ENCODE measurements around the gene STPG4.

The STPG4 gene

DNA sequence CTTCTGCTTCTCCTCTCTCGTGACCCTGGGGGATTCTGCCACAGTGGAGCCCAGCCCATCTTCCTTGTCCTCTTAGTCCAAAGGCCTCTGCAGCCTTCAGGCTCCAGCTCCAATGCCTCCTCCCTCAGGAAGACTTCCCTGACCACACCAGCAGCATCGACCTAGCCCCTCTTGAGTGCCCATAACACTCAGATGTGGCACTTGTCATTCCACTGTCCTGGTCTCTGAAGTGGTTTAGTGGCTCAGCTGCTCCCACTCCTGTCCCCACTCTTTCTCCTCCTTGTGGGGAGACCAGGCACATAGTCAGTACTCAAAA is 97.5 kb downstream of the STPG4 start:
- no peak overlapping the region for H3K4me3 ChIP-seq (ENCODE audit: low read depth, low read length)

DNA sequence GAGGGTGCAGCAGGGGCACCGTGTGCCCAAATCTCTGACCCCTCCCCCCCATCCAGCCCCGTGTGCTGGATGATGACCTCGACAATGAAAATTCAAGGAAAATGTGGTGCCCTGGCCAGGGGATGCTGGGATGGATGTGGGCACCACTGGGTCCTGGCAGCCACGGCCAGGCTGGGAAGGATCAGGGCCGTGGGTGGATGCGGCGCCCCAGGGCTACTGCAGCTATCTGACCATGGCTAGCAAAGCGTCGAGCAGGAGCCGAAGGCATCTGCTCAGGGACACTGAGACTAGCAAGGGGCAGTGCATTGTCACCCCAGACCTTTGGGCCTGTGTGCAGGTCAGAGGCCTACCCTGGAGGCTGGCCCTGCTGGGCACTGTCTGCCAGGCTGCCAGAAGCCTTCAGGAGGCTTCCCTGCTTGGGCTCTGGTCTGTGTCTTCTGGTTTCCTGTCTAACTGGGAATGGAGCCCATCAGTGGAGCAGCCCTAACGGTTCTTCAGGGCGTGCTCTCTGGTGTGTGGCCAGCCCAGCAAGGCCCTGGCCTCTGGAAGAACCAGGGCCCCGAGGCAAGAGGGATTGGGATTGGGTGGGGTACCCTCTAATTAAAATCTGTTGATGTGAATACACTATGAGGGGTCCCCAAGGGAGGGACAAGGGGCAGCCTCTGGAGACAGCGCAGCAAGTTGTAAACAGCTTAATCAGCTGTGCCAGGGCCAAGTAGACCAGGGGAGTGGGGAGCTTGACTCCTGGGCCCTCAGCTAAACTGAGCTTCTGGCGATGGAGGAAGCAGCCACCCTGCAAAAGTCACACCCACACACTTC is 98.0 kb downstream of the STPG4 start:
- H3K4me3 ChIP-seq (ENCODE audit: low read depth, low read length), result no peak overlapping the region

DNA sequence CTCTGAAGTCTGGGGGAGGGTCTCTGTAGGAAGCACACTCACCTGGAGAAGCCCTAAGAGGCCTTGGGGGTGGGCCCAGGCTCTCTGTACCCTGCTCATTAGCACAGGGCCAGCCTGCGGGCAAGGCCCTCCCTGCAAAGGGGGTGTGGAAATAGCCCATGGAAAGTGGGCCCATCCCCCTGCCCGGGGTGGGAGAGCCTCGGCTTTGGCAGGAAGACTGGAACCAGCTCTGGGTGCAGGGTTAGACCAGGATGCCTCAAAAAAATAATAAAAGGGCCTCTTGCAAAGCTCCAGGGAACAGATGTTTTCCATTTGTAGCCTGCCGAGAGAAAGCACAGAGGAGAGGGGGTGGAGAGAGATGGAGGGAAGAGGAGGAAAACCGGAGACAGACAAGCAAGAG is 98.7 kb downstream of the STPG4 start:
- H3K4me3 ChIP-seq (ENCODE audit: low read depth, low read length), result no peak overlapping the region

DNA sequence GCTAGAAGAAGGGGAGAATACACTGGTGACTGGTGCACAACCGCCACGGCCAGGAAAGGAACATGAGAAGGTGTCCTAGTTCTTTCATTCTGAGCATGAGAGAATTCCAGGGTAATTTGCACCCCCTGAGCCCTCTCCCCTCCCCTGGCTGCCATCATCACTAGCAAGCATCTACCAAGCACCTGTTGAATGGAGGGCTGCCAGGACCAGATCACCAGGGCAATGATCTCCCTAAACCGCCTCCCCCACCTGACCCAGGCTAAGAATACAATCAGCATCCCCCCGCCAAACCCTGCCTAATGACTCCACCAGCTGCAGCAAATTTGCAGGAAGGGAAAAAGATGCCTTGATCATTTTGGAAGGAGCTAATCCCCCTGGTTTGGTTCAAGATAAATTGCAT is 100.2 kb downstream of the STPG4 start:
- no peak overlapping the region for H3K4me3 ChIP-seq (ENCODE audit: low read depth, low read length)

DNA sequence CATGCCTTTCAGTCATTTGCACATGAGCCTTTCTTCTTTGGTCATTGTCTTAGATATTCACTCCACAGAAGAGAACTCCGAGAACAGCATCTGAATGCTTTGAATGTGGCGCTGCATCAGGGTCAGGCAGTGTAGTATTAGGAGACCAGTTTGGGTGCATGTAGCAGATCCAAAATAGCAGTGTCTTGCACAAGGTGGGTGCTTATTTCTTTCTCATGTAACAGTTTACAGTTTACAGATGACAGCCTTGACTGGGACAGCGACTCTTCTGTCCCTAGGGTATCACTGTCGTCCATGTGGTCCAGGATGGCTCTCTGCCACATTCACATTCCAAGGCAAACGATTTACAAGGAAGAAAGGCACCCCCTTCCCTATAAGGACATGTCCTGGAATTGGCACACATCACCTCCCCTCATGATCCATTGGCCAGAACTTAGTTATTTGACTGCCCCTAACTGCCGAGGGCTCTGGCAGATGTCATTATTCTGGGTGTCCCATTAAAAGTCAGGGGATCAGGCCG is 101.0 kb downstream of the STPG4 start:
- H3K4me3 ChIP-seq (ENCODE audit: low read depth, low read length), result no peak overlapping the region

DNA sequence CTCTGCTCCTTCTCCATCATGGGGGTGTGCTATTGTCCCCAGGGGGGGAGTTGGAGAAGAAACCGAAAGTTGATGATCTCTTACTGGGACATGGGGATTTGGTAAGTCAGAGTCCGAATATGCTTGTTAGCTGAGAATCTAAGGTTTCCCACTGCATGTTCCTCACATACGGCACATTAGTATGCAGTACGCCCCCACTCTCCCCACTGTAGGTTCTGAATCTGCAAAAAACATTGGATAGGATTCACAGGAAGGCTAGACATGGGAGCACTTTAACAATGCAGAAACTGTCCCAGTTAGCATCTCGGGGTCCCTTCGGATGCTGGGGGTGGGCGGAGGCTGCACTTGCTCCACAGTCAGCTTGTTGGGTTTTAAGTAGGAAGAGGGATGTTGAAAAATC is 102.3 kb downstream of the STPG4 start:
- H3K4me3 ChIP-seq (ENCODE audit: low read depth, low read length), result no peak overlapping the region

DNA sequence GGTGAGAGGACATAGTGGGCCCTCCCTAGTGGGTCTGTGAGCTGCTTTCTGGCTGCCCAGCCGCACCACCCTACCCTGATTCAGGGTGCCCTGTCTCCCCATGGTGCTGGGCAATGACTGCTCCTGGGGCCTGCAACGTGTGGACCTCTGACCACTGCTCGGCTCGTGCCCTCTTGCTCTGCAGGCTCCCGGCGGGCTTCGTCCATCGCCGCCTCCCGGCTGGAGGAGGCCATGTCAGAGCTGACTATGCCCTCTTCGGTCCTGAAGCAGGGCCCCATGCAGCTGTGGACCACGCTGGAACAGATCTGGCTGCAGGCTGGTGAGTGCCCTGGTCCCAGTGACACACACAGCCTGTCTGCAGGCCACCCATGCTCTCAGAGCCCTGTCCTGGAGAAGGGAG is 103.5 kb downstream of the STPG4 start:
- no peak overlapping the region for H3K4me3 ChIP-seq (ENCODE audit: low read depth, low read length)

DNA sequence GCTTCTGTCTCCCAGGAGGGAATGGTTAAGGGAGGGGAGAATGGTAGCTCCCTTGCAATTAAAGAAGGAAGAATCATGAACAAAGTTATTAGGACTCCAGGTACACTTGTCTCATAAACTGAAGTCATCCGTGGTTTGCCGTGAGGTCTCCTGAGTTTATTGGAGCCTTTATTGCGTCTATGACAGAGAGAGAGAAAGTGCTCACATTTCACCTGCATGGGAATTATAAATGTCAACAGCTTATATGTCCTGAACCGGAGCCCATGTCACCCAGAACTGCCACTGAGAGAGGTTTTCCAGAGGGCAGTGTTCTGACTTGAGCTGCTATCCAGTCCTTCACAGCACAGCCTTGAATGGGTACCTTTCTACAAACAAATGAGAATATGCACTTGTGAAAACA is 104.3 kb downstream of the STPG4 start:
- H3K4me3 ChIP-seq (ENCODE audit: low read depth, low read length), result no peak overlapping the region

DNA sequence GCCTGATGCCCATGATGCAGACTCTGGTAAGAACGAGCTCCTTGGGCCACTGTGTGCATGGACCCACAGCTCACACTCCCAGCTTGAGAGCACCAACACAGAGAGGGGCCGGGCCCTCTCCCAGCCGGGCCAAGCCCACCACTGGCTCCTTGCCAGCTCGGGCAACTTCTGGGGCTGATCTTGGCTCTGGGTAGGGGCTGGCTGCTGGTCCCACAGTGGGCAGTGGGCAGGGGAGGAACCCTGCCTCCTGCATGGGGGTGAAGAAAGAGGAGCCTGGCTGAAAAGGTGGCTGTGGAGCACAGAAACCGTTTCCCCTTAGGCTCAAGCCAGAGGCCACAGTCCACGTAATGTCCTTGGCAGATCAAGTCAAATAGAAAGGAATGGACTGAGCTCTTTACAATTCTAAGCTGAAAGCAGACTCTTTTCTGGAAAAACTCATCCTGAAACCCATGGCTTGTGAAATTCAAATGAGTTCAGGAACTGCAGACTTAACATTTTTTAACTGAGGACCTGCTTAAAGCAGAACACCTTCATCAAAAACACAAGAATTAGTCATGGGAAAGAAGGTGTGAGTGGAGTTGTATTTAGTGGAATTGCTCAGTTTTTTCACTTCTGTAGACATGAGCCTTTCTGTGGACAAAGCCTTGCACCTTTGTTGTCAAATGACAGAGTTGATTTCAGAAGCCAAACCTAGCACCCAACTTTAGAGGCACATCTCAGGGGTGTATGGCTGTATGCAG is 104.9 kb downstream of the STPG4 start:
- no peak overlapping the region for H3K4me3 ChIP-seq (ENCODE audit: low read depth, low read length)

DNA sequence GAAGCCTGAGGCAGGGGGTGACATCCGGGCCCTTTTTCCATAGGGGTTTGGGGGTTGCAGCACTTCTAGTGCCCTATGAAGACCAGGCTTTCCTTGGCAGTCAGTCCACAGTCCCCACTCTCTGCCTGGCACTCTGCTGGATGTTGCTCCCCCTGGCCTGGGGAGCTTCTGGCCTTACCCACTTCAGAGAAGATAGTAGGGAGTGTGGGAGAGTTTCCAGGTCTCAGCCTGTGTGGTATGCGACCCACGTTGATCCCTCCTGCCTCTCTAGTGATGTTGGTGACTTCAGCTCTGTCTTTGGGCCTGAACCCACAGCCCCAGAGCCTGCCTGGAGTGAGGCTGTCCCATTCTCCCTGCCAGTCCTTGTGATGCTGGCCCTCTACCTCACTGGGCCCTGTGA is 105.6 kb downstream of the STPG4 start:
- no peak overlapping the region for H3K4me3 ChIP-seq (ENCODE audit: low read depth, low read length)

DNA sequence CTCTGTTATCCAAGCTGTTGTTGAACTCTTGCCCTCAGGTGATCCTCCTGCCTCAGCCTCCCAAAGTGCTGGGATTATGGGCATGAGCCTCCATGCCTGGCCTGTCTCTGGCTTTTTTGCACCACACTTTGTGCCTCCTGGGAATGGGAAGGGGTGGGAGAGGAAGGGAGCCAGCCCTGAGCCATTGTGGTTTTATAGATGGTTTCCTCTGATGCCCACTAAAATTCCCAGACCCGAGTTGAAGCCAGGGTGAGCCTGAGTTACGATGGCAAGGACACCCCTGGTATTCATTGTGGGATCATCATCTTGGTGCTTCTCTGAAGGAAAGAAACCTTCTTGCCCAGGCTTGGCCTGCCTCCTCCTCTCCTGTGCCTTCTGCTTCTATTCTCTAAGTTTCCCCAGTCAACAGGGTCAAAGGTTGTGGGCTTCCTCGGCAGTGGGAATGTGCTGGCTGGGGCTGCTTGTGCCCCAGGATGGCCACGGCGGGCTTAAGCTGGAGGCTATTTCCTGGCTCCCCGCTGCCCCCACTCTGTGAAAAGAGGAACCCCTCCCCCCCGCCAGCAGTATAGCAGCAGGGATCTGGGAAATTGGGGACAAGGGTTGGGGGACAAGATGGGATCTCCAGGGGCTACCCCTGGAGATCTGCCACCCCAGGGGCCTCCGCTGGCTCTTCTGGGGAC is 106.2 kb downstream of the STPG4 start:
- no peak overlapping the region for H3K4me3 ChIP-seq (ENCODE audit: low read depth, low read length)

DNA sequence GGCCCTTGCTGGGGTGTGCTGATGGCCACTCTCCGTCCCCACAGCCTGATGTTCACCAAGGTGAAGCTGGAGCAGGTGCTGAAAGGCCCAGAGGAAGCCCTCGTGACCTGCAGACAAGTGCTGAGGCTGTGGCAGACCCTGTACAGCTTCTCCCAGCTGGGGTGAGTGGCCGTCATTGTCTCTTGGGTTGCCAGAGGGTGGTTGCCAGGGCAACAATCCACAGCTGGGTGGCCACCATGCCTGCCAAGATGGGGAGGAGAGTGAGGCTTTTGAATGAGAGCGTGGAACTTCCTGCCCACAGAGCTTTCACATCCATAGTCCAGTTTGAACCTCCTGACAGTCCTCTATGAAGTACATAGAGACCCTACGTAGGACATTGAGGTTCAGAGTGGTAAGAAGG is 108.8 kb downstream of the STPG4 start:
- H3K4me3 ChIP-seq (ENCODE audit: low read depth, low read length), result no peak overlapping the region

DNA sequence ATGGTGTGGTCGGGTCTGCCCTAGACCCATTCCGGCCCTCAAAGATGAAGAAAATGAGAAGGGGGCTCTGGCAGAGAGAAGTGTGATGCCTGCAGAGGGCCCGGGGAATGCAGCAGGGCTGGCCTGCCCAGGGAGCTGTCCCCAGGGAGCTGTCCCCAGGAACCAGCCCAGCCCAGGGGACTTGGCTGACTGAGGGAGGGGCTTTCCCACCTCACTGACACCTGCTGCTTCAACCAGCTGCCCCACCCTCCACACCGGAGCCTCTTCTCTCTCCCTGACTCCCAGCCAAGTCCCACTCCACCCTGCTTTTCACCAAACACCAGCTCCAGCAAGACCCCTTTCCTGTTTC is 111.2 kb downstream of the STPG4 start:
- H3K4me3 ChIP-seq (ENCODE audit: low read depth, low read length), result no peak overlapping the region

DNA sequence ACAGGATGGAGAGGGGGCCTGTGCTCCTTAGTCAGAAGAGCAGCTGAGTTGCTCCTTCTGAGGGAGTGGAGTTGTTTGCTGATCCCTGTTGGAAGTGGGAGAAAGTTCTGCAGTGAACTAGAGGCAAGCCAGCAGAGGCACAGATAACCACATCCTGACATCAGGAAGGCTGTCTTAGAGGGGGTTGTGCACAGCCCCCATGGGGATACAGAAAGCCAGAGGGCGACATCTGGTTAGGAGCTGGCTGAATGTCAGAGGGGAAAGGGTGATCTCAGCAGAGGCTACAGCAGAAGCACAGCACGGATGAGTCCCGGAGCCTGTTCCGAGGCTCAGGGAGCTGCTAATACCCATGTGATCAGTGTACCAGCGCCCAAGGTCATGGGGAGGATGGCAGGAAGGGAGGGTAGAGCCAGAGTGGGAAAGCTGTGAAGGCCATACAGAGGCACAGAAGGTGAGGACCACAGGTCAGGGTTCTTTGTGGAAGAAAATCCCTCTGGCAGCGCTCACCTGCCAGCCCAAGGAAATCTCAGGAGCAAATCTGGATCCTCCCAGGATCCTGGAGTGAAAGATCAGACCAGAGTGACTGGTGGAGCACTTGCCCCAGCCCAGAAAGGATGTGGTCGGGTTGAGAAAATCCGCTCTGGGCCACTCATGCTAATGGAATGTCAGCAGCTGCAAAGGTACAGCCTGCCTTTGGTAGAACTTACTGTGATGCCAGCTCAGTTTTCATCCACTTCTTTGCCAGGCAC is 111.8 kb downstream of the STPG4 start:
- no peak overlapping the region for H3K4me3 ChIP-seq (ENCODE audit: low read depth, low read length)

DNA sequence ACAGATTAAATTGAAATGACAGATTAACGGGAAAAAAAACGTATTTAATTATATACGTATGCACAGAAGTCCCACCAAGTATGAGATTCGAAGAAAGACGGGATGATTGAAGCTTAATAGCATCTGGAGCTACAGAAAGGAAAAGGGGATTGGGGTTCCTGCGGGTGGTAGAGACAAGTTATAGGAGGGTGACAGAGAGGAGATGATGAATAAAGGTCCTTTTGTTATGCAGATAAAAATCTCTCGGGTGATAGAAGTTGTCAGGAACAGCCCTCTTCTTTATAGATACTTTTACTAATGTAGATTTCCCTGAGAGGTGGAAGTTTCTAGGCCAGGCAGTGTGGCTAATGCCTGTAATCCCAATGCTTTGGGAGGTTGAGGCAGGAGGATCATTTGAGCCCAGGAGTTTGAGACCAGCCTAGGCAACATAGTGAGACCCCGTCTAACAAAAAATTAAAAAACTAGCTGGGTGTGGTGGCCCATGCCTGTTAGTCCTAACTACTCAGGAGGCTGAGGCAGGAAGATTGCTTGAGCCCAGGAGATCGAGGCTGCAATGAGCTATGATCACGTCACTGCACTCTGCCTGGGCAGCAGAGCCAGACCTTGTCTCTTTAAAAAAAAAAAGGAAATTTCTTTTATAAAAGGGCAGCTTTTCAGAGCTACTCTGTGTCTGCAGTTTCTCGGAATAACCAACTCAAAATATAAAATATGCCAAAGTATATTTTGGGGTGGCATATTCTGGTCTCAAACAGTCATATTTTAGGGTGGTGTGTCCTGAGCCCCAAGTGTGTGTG is 113.0 kb downstream of the STPG4 start:
- H3K4me3 ChIP-seq (ENCODE audit: low read depth, low read length), result no peak overlapping the region

DNA sequence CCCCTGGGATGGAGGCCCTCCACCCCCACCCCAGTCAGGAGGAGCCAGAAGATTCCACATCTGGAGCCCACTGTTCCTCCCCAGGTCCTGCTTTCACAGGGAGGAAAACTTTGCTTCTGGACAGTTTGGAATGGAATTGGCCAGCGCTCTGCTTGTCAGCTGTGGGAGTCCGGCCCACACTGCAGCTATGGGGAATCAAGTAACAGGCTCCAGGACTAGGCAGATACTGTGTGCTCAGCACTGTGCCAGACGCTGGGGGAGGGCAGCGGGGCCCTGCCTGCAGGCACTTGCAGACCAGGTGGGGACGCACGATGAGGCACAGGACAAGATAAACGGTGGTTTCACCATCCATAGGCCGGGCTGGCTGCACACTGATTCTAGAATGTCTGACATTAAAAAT is 114.0 kb downstream of the STPG4 start:
- no peak overlapping the region for H3K4me3 ChIP-seq (ENCODE audit: low read depth, low read length)

DNA sequence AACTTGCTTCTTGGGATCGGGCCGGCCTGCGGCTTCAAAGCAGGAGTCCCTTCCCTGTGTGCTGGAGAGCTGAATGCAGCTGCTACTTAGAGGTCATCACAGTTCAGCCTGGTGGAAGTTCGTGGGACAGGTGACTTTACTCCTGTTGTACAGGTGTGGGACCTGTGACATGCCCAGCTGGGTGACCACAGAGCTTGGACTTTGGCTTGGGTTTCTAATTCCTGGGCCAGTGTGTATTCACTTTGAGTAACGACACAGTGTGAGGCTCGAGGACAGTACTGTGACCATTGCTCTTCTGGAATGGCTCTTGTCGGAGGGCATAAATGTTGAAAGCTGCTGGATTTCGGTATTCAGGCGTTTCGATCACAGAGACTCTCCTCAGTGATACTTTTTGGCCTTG is 114.5 kb downstream of the STPG4 start:
- H3K4me3 ChIP-seq (ENCODE audit: low read depth, low read length), result no peak overlapping the region

DNA sequence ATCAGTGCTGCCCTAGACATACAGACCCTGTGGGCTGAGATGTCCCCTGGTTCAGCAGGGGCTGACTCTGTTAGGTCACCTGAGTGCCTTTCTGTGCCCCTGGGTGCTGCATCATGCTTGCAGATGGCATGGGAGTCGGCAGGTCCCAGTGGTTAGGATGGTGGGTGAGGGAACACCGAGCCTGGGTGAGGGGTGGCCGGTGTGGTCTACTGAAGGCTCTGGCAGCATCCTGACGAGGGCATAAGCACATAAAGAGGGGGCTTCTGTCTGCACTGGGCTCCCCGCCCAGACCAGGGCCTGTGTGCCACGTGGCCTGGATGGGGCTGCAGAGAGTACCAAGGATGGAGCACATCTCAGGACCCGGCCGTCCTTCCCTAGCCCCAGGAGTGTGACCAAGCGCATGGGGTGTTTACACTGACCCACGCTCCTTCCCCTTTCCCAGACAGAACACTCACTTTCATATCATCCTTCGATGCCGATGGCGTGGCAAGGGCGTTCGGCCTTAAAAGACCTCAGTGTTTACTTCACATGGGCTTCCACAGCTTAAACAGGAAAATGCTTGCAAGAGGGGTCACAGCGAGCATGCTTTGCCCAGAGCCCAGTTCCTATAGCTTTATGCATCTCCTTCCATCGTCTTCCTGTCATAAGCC is 115.1 kb downstream of the STPG4 start:
- H3K4me3 ChIP-seq (ENCODE audit: low read depth, low read length), result no peak overlapping the region

DNA sequence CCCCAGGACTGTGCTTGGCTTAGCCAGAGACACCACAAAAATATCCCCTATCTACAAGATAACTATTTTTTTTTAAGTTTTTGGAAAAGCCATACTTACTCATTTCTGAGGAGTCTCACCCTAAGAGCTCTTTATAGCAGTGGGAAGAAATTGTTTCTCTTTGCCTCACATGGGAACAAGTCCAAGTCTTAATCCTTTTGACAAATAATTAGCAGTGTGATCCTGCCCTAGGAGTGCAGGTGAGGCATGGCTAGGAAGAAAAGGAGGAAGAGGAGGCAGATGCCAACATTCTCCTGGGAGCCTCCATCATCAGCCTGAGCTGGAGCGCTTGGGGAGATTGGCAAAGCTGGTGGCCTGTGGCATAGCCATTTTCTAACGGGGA is 115.6 kb downstream of the STPG4 start:
- H3K4me3 ChIP-seq (ENCODE audit: low read depth, low read length), result no peak overlapping the region
